OCI-LY3 (cell line): Measurements from ENCODE around the gene LAMC2.

Experiments used
- H2AFZ ChIP-seq: fragments of 200-600, 300-600 bp; shearing (Covaris generic); 2 replicates; pipeline ENCODE4 v1.6.0; 2014; ENCODE audit warnings: antibody characterized with exemption, low read depth, low read length
- H3K27ac ChIP-seq: fragments of 200-600, 300-600 bp; sonication (generic); 2 replicates; pipeline ENCODE4 v1.5.1; 2014; ENCODE audit warnings: mild to moderate bottlenecking, low read length, moderate library complexity, mixed read lengths
- H3K27me3 ChIP-seq: fragments of 200-600, 300-600 bp; sonication (generic); 2 replicates; pipeline ENCODE4 v1.6.1; 2014; ENCODE audit warnings: low read depth, low read length, mixed read lengths
- H3K36me3 ChIP-seq: fragments of 200-600, 300-600 bp; sonication (generic); replicated peaks from 2 replicates; pipeline ENCODE3; 2014; ENCODE audit warnings: low read depth, low read length, mixed read lengths
- H3K4me1 ChIP-seq: fragments of 300-600, 200-600 bp; sonication (generic); 2 replicates; pipeline ENCODE4 v1.6.1; 2014; ENCODE audit warnings: low read length, mixed read lengths
- H3K4me2 ChIP-seq: fragments of 200-600, 300-600 bp; sonication (generic); 2 replicates; pipeline ENCODE4 v1.6.1; 2014; ENCODE audit warnings: low read length, mixed read lengths
- H3K4me3 ChIP-seq: fragments of 300-600, 200-600 bp; sonication (generic); 2 replicates; pipeline ENCODE4 v1.5.1; 2014; ENCODE audit warnings: antibody characterized with exemption, mild to moderate bottlenecking, low read length, moderate library complexity
- H3K79me2 ChIP-seq: fragments of 300-600, 200-600 bp; shearing (Covaris generic); 2 replicates; pipeline ENCODE4 v1.6.1; 2014; ENCODE audit warnings: mild to moderate bottlenecking, low read length, mixed read lengths
- H3K9ac ChIP-seq: fragments of 300-600, 200-600 bp; shearing (Covaris generic); 2 replicates; pipeline ENCODE4 v1.6.0; 2014; ENCODE audit warnings: mild to moderate bottlenecking, low read length, moderate library complexity
- H3K9me3 ChIP-seq: fragments of 200-600, 300-600 bp; shearing (Covaris generic); 2 replicates; pipeline ENCODE4 v1.6.1; 2014; ENCODE audit warnings: low read length, mixed read lengths; ENCODE audit not compliant: insufficient read depth
- H4K20me1 ChIP-seq: fragments of 200-600, 300-600 bp; sonication (generic); 2 replicates; pipeline ENCODE4 v1.6.1; 2016; ENCODE audit warnings: low read length, mixed read lengths; ENCODE audit not compliant: insufficient read depth
- EZH2phosphoT487 ChIP-seq: fragments of 200-600 bp; shearing (Covaris generic); IDR thresholded peaks from 2 replicates; pipeline ENCODE4 v1.6.1; 2018; ENCODE audit warnings: antibody characterized with exemption, mixed run types, low read depth
- TF ChIP-seq, protein P1 (sequence below): fragments of 200-600, 300-600 bp; sonication (generic); IDR thresholded peaks from 2 replicates; pipeline ENCODE4 v1.5.1; 2014; ENCODE audit warnings: antibody characterized with exemption, low read length, low read depth

The LAMC2 gene

DNA sequence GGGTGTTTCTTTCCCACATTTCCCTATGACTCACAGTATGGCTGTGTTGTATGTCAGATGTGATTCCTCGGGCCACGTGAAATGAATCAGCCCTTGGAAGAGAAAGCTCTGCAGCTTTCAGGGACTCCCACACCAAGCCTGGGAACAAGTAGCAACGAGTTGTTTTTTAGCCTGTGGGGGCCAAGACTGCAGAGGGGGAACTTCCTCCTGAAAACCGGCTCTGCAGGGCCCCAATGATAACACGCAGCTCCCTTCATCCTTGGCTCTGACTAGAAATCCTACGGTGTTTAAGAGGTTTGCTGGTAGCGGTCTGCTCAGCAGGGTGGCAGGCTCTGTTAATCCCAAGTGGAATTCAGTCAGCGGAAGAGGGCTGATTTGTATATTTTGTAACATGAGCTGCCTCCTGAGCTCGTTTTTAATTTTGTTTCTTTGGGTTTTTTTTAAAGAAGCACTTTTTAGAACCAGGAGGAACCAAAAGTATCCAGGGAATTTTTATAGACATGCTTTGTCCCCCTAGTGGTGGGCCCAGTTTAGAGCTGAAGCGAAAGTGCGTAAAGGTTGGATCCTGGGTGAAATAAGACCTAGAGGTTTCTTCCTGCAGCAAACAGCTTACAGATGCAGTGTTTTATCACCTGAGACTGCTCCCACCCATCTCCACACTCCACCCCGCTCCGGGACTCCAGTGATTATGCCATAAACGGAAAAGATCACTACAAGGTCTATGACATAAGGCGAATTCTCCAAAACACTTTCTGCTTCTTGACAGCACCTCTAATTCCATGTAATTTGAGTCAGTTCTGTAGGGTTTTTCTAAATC is 48.8 kb downstream of the LAMC2 start:
- Histone ChIP-seq H3K27me3 (no peaks in the 10 kb centered on the region), H3K4me3 (no peak overlapping the region), H3K79me2 (no peaks in the 10 kb centered on the region), H2AFZ (no peak overlapping the region), H3K4me2 (no peak overlapping the region), H3K27ac (no peak overlapping the region), H3K9ac (no peak overlapping the region), H4K20me1 (no peaks in the 10 kb centered on the region), H3K36me3 (no peaks in the 10 kb centered on the region), H3K9me3 (no peaks in the 10 kb centered on the region), H3K4me1 (no peaks in the 10 kb centered on the region)
- TF ChIP-seq EZH2phosphoT487 = no peak
- TF ChIP-seq, protein P1, sequence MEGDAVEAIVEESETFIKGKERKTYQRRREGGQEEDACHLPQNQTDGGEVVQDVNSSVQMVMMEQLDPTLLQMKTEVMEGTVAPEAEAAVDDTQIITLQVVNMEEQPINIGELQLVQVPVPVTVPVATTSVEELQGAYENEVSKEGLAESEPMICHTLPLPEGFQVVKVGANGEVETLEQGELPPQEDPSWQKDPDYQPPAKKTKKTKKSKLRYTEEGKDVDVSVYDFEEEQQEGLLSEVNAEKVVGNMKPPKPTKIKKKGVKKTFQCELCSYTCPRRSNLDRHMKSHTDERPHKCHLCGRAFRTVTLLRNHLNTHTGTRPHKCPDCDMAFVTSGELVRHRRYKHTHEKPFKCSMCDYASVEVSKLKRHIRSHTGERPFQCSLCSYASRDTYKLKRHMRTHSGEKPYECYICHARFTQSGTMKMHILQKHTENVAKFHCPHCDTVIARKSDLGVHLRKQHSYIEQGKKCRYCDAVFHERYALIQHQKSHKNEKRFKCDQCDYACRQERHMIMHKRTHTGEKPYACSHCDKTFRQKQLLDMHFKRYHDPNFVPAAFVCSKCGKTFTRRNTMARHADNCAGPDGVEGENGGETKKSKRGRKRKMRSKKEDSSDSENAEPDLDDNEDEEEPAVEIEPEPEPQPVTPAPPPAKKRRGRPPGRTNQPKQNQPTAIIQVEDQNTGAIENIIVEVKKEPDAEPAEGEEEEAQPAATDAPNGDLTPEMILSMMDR = peak; percentile 39

DNA sequence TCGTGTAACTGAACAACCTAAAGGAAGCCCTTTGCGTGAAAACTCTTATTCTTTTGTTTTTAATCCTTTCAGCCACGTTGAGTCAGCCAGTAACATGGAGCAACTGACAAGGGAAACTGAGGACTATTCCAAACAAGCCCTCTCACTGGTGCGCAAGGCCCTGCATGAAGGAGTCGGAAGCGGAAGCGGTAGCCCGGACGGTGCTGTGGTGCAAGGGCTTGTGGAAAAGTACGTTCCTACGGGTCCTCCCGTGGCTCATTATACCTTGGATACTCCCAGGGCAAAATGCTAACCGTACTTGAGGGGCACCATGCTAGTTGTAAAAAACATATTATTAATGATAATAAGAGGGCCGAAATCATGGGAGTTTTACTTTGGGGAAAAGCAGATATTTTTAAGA is 49.4 kb downstream of the LAMC2 start:
- H4K20me1 ChIP-seq = no peaks in the 10 kb centered on the region
- no peaks in the 10 kb centered on the region for H3K27me3 ChIP-seq
- H3K9ac ChIP-seq = no peak overlapping the region
- H3K79me2 ChIP-seq = no peaks in the 10 kb centered on the region
- no peaks in the 10 kb centered on the region for H3K9me3 ChIP-seq
- no peaks in the 10 kb centered on the region for H3K4me1 ChIP-seq
- H3K36me3 ChIP-seq = no peaks in the 10 kb centered on the region
- H2AFZ ChIP-seq = no peak overlapping the region
- TF ChIP-seq, protein P1 = no peak
- no peak for TF ChIP-seq EZH2phosphoT487
- H3K27ac ChIP-seq = no peak overlapping the region
- no peak overlapping the region for H3K4me2 ChIP-seq
- no peak overlapping the region for H3K4me3 ChIP-seq

DNA sequence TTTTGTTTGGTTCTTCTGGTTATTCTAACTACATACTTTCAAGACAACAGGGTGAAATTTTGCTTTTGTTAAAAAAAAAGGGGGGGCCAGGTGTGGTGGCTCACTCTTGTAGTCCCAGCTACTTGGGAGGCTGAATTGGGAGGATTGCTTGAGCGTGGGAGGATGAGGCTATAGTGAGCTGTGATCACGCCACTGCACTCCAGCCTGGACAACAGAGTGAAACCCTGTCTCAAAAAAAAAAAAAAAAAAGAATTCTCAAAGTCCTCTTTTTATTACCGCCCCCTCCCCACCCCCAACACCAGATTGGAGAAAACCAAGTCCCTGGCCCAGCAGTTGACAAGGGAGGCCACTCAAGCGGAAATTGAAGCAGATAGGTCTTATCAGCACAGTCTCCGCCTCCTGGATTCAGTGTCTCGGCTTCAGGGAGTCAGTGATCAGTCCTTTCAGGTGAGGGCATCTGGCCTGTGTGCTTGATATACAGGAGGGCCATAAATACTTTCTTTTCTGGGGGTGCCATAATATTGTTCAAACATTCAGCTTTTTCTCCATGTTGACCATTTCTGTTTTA is 50.2 kb downstream of the LAMC2 start:
- H3K36me3 ChIP-seq = no peaks in the 10 kb centered on the region

DNA sequence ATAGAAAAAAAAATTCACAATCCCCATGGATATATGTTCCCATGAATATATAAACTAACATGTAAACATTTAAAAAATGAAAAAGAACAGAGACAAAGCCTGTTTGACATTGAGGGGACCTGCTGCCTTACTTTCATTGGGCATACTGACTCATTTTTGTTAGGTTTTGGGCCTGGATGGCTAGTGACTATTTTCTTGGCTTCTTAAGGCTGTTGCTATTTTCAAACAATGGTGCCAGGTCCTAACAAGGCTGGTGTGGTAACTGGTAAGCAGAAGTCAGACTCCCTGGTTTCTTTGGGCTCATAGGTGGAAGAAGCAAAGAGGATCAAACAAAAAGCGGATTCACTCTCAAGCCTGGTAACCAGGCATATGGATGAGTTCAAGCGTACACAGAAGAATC is 51.0 kb downstream of the LAMC2 start:
- no peak overlapping the region for H3K9ac ChIP-seq
- H4K20me1 ChIP-seq = no peaks in the 10 kb centered on the region
- H3K4me1 ChIP-seq = no peaks in the 10 kb centered on the region
- H3K9me3 ChIP-seq = no peaks in the 10 kb centered on the region
- H3K79me2 ChIP-seq = no peaks in the 10 kb centered on the region
- TF ChIP-seq EZH2phosphoT487 = no peak
- TF ChIP-seq, protein P1 = no peak
- no peak overlapping the region for H2AFZ ChIP-seq
- H3K36me3 ChIP-seq = no peaks in the 10 kb centered on the region
- H3K27ac ChIP-seq = no peak overlapping the region
- H3K4me3 ChIP-seq = no peak overlapping the region
- no peaks in the 10 kb centered on the region for H3K27me3 ChIP-seq
- no peak overlapping the region for H3K4me2 ChIP-seq

More for the DNA sequence above, 50.2 kb downstream of the LAMC2 start:
- H3K9me3 ChIP-seq = no peaks in the 10 kb centered on the region
- H2AFZ ChIP-seq = no peak overlapping the region
- H3K27me3 ChIP-seq = no peaks in the 10 kb centered on the region
- no peaks in the 10 kb centered on the region for H4K20me1 ChIP-seq
- H3K79me2 ChIP-seq = no peaks in the 10 kb centered on the region
- H3K4me2 ChIP-seq = no peak overlapping the region
- H3K9ac ChIP-seq = no peak overlapping the region
- H3K4me1 ChIP-seq = no peaks in the 10 kb centered on the region
- TF ChIP-seq EZH2phosphoT487 = no peak
- TF ChIP-seq, protein P1 = no peak
- H3K4me3 ChIP-seq = no peak overlapping the region
- H3K27ac ChIP-seq = no peak overlapping the region
